GM23338 (cell line): ENCODE results near the gene RNF182. TPM values are rescaled to one million over a fixed set of nuclear protein-coding genes. Genes with fewer than 3 reads are reported as not detected.

Experiments
- ATAC-seq: fragments of 200-7000 bp; cut with Tn5 transposase; 3 replicates; pipeline ENCODE4 v1.9.1; 2020
- DNase-seq: peaks from one replicate; pipeline ENCODE4 v3.0.0-alpha.2; 2015; ENCODE audit warnings: low spot score
- H2AFZ ChIP-seq: fragments of 200-600 bp; sonication (generic); 2 replicates; pipeline ENCODE4 v1.8.0; 2016; ENCODE audit warnings: antibody characterized with exemption, mild to moderate bottlenecking, moderate library complexity
- H3F3A ChIP-seq: fragments of 200-600 bp; sonication (generic); replicated peaks from 2 replicates; pipeline ENCODE4 v1.8.0; 2017; ENCODE audit warnings: antibody characterized with exemption, mixed run types, low read depth
- H3K27ac ChIP-seq: fragments of 200-600 bp; sonication (generic); 2 replicates; pipeline ENCODE4 v1.6.1; 2016; ENCODE audit warnings: low read depth
- H3K27me3 ChIP-seq: fragments of 200-600 bp; sonication (generic); 2 replicates; pipeline ENCODE4 v1.8.0; 2016; ENCODE audit warnings: mild to moderate bottlenecking, mixed run types, moderate library complexity; ENCODE audit not compliant: insufficient read depth
- H3K36me3 ChIP-seq: fragments of 200-600 bp; sonication (generic); 2 replicates; pipeline ENCODE4 v1.8.0; 2016; ENCODE audit warnings: mild to moderate bottlenecking; ENCODE audit not compliant: insufficient read depth
- H3K4me1 ChIP-seq: fragments of 200-600 bp; sonication (generic); 2 replicates; pipeline ENCODE4 v1.8.0; 2016; ENCODE audit warnings: mild to moderate bottlenecking, moderate library complexity; ENCODE audit not compliant: insufficient read depth
- H3K4me2 ChIP-seq: fragments of 200-600 bp; sonication (generic); 2 replicates; pipeline ENCODE4 v1.7.1; 2017; ENCODE audit warnings: mixed run types
- H3K4me3 ChIP-seq: fragments of 200-600 bp; sonication (generic); 2 replicates; pipeline ENCODE4 v1.6.1; 2016; ENCODE audit warnings: mixed run types
- H3K79me2 ChIP-seq: fragments of 200-600 bp; sonication (generic); replicated peaks from 2 replicates; pipeline ENCODE4 v1.8.0; 2017; ENCODE audit warnings: mild to moderate bottlenecking; ENCODE audit not compliant: insufficient read depth
- H3K9me2 ChIP-seq: fragments of 200-600 bp; sonication (generic); 2 replicates; pipeline ENCODE4 v1.8.0; 2017; ENCODE audit not compliant: insufficient read depth
- H4K20me1 ChIP-seq: fragments of 200-600 bp; sonication (generic); replicated peaks from 2 replicates; pipeline ENCODE4 v1.8.0; 2017; ENCODE audit warnings: mild to moderate bottlenecking; ENCODE audit not compliant: insufficient read depth
- H3K27ac Mint-ChIP-seq: 2 replicates; pipeline ENCODE4 v1.8.0; 2020; ENCODE audit warnings: inconsistent platforms, mild to moderate bottlenecking, moderate library complexity, mixed read lengths
- H3K27me3 Mint-ChIP-seq: 3 replicates; pipeline ENCODE4 v1.8.0; 2022; ENCODE audit warnings: low read depth, mild to moderate bottlenecking, moderate library complexity, mixed read lengths, inconsistent platforms; ENCODE audit not compliant: insufficient read depth, poor library complexity
- H3K36me3 Mint-ChIP-seq: 3 replicates; pipeline ENCODE4 v1.8.0; 2021; ENCODE audit warnings: low read depth, mild to moderate bottlenecking, inconsistent platforms, moderate library complexity, mixed read lengths
- H3K4me1 Mint-ChIP-seq: 3 replicates; pipeline ENCODE4 v1.8.0; 2020; ENCODE audit warnings: mild to moderate bottlenecking, inconsistent platforms, mixed read lengths
- H3K4me3 Mint-ChIP-seq: 3 replicates; pipeline ENCODE4 v1.8.0; 2021; ENCODE audit warnings: moderate library complexity, mild to moderate bottlenecking, inconsistent platforms, mixed read lengths
- H3K9me3 Mint-ChIP-seq: 3 replicates; pipeline ENCODE4 v1.8.0; 2020; ENCODE audit warnings: moderate library complexity, mild to moderate bottlenecking, inconsistent platforms, mixed read lengths
- CREB1 ChIP-seq: fragments of 250-450 bp; sonication (Bioruptor Pico); IDR thresholded peaks from 2 replicates; pipeline ENCODE4 v1.5.0; 2020; ENCODE audit warnings: low read depth, mild to moderate bottlenecking, moderate library complexity
- ETS1 ChIP-seq: IDR thresholded peaks from 2 replicates; pipeline ENCODE4 v1.6.1; 2016; ENCODE audit warnings: antibody characterized with exemption
- EZH2 ChIP-seq: fragments of 200-600 bp; sonication (generic); IDR thresholded peaks from one replicate; pipeline ENCODE4 v1.8.0; 2017; ENCODE audit warnings: antibody characterized with exemption, mild to moderate bottlenecking, low read depth; ENCODE audit not compliant: unreplicated experiment
- EZH2phosphoT487 ChIP-seq: fragments of 200-600 bp; sonication (generic); IDR thresholded peaks from one replicate; pipeline ENCODE4 v1.8.1; 2018; ENCODE audit warnings: antibody characterized with exemption; ENCODE audit not compliant: unreplicated experiment
- POLR2AphosphoS5 ChIP-seq: IDR thresholded peaks from 2 replicates; pipeline ENCODE4 v1.6.1; 2016; ENCODE audit warnings: antibody characterized with exemption, low read depth
- STAT1 ChIP-seq: IDR thresholded peaks from one replicate; pipeline ENCODE4 v1.6.1; 2016; ENCODE audit warnings: antibody characterized with exemption; ENCODE audit not compliant: unreplicated experiment
- ZNF114 ChIP-seq: fragments of 250-450 bp; sonication (Bioruptor Pico); IDR thresholded peaks from 2 replicates; pipeline ENCODE4 v1.5.0; 2020; ENCODE audit warnings: mild to moderate bottlenecking, moderate library complexity
- ZNF462 ChIP-seq: fragments of 250-450 bp; sonication (Bioruptor Pico); IDR thresholded peaks from 2 replicates; pipeline ENCODE4 v1.5.0; 2020; ENCODE audit warnings: mild to moderate bottlenecking, moderate library complexity
- polyA plus RNA-seq: library from polyadenylated mRNA; unstranded; fragments of >200 nt; fragmentation: Nextera tagmentation; extraction: Ambion mirVana; gene quantifications from 2 replicates; pipeline ENCODE4 v1.2.1, GENCODE V29; 2016
- total RNA-seq: library from RNA; depleted of rRNA; stranded (reverse); fragments of >200 nt; shearing (Covaris generic); gene quantifications from 2 replicates; pipeline ENCODE4 v1.2.3, GENCODE V29; 2014
- TF ChIP-seq, protein P1 (sequence below): IDR thresholded peaks from one replicate; pipeline ENCODE4 v1.6.1; 2018; ENCODE audit warnings: antibody characterized with exemption; ENCODE audit not compliant: unreplicated experiment

RNF182 gene
- total and polyA plus RNA-seq, 2 experiments from 2014 or later = 3.2 to 9.8 TPM

DNA sequence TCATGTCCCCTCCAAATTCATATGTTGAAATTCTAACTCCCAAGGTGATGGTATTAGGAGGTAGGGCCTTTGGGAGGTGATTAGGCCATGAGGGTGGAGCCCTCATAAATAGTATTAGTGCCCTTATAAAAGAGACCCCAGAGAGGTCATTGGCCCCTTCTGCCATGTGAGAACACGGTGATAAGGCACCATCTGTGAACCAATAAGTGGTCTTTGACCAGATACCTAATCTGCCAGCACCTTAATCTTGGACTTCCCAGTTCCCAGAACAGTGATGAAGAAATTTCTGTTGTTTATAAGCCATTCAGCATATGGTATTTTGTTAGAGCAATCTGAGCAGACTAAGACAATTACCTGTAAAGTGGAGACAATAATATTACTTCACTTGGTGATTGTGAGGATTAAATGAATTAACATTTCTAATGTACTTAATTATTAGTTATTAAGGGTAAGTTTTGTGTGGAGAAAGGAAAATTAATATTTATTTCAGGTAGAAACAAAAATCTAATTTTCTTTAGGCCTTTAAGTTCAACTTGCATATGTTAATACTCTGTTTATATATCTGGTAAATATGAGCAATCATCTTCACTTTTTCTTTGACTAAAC lies 7.1 kb downstream of the RNF182 start:
- no peak overlapping the region for H3K27ac ChIP-seq
- no peaks in the 10 kb centered on the region for H3F3A ChIP-seq
- no peak for DNase-seq
- no peaks in the 10 kb centered on the region for H3K36me3 ChIP-seq
- no peak for ATAC-seq
- H3K4me3 Mint-ChIP-seq = no peak overlapping the region
- H3K4me2 ChIP-seq = no peak overlapping the region
- peaks cover 17% of the 10 kb centered on the region for H3K4me1 ChIP-seq
- TF ChIP-seq ZNF462 (CRISPR knock-in tag) (no peak), STAT1 (no peak), ZNF114 (no peak), CREB1 (no peak), EZH2 (no peak), POLR2AphosphoS5 (no peak), EZH2phosphoT487 (no peak), ETS1 (no peak)
- TF ChIP-seq, protein P1, sequence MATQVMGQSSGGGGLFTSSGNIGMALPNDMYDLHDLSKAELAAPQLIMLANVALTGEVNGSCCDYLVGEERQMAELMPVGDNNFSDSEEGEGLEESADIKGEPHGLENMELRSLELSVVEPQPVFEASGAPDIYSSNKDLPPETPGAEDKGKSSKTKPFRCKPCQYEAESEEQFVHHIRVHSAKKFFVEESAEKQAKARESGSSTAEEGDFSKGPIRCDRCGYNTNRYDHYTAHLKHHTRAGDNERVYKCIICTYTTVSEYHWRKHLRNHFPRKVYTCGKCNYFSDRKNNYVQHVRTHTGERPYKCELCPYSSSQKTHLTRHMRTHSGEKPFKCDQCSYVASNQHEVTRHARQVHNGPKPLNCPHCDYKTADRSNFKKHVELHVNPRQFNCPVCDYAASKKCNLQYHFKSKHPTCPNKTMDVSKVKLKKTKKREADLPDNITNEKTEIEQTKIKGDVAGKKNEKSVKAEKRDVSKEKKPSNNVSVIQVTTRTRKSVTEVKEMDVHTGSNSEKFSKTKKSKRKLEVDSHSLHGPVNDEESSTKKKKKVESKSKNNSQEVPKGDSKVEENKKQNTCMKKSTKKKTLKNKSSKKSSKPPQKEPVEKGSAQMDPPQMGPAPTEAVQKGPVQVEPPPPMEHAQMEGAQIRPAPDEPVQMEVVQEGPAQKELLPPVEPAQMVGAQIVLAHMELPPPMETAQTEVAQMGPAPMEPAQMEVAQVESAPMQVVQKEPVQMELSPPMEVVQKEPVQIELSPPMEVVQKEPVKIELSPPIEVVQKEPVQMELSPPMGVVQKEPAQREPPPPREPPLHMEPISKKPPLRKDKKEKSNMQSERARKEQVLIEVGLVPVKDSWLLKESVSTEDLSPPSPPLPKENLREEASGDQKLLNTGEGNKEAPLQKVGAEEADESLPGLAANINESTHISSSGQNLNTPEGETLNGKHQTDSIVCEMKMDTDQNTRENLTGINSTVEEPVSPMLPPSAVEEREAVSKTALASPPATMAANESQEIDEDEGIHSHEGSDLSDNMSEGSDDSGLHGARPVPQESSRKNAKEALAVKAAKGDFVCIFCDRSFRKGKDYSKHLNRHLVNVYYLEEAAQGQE = no peak
- H4K20me1 ChIP-seq = no peaks in the 10 kb centered on the region
- H2AFZ ChIP-seq = no peak overlapping the region
- H3K36me3 Mint-ChIP-seq = peaks cover 3% of the 10 kb centered on the region
- H3K27me3 Mint-ChIP-seq = no peaks in the 10 kb centered on the region
- no peak overlapping the region for H3K4me3 ChIP-seq
- no peaks in the 10 kb centered on the region for H3K9me3 Mint-ChIP-seq
- H3K79me2 ChIP-seq = peaks cover 18% of the 10 kb centered on the region
- peaks cover 33% of the 10 kb centered on the region for H3K4me1 Mint-ChIP-seq
- no peaks in the 10 kb centered on the region for H3K9me2 ChIP-seq
- H3K27ac Mint-ChIP-seq = no peak overlapping the region
- H3K27me3 ChIP-seq = peaks cover 2% of the 10 kb centered on the region; the same call in 1 of the 2 replicates
